Prostate gland (tissue), 2 donors: ENCODE measurements around the gene CA7. TPM values are rescaled to one million over a fixed set of nuclear protein-coding genes. Genes with fewer than 3 reads are reported as not detected.
A peak's percentile ranks its signal among the peaks of the same experiment; 100 is the strongest.

ENCODE experiments used
- DNase-seq: peaks from one replicate; pipeline ENCODE4 v3.0.0-alpha.2; 2019; ENCODE audit warnings: low spot score
- H3K27ac ChIP-seq, 2 donors: fragments of 200-600 bp; sonication (generic); 2 replicates each; pipeline ENCODE4 v1.5.1; 2017 to 2019
- H3K27me3 ChIP-seq: fragments of 200-600 bp; sonication (generic); replicated peaks from 2 replicates; pipeline ENCODE4 v1.5.1; 2019; ENCODE audit not compliant: insufficient read depth
- H3K36me3 ChIP-seq, 2 donors: fragments of 200-600 bp; sonication (generic); 1 replicate in 1 of 2; 2 replicates in 1 of 2; pipeline versions ENCODE4 v1.5.1 to v1.8.1; 2017 to 2019
- H3K4me1 ChIP-seq: fragments of 200-600 bp; sonication (generic); replicated peaks from 2 replicates; pipeline ENCODE4 v1.5.1; 2019
- H3K4me3 ChIP-seq, 2 donors: fragments of 200-600 bp; sonication (generic); 2 replicates each; pipeline ENCODE4 v1.5.1; 2017 to 2019
- H3K9me3 ChIP-seq: fragments of 200-600 bp; sonication (generic); 2 replicates; pipeline ENCODE4 v1.5.1; 2017
- CTCF ChIP-seq, 4 experiments: fragments of 200-600 bp in 2 of 4; fragments of 450-650 bp in 2 of 4; sonication (generic) in 2 of 4; IDR thresholded peaks; 1 replicate in 3 of 4; 2 replicates in 1 of 4; pipeline ENCODE4 v1.5.1; 2016 to 2019; ENCODE audit warnings: antibody characterized with exemption in 4 of 4, mild to moderate bottlenecking in 2 of 4, moderate library complexity in 2 of 4
- POLR2A ChIP-seq: fragments of 450-650 bp; IDR thresholded peaks from one replicate; pipeline ENCODE4 v1.6.1; 2016; ENCODE audit warnings: antibody characterized with exemption, mild to moderate bottlenecking
- POLR2AphosphoS5 ChIP-seq: sonication (generic); formaldehyde crosslinking; IDR thresholded peaks from one replicate; pipeline ENCODE4 v1.6.1; 2017; ENCODE audit warnings: antibody characterized with exemption
- WGBS: methylation state at CpG from one replicate; pipeline ENCODE4 v1.1.5; 2018; 5-methylcytosine and 5-hydroxymethylcytosine counted together
- intact Hi-C: fragments of 100-400 bp; cut with DNase I; formaldehyde crosslinking; loops from one replicate; pipeline ENCODE4 v1.14.2; 2022
- total RNA-seq, 2 donors: library from RNA; depleted of rRNA; stranded (reverse); fragments of >200 nt; gene quantifications; one replicate each; pipeline ENCODE4 v1.1.0, GENCODE V29; 2016

CA7 gene
- total RNA-seq, 2 donors from 2014 or later, result 1.9 TPM; not detected in 1

- peaks cover 0 to 5% of the 10 kb centered on the region in 2 donors for H3K36me3 ChIP-seq
- no peaks in the 10 kb centered on the region for H3K9me3 ChIP-seq
- intact Hi-C loops, result no loop called here
- under 1% methylated on average over 52 of the region's 58 CpGs for WGBS
- peak within 1 kb of the TSS; percentile 79 to 80 for H3K4me3 ChIP-seq
- TF ChIP-seq POLR2A (peak; percentile 69), POLR2AphosphoS5 (peak; percentile 92), CTCF (IDR thresholded peaks at IDR 0.05) (peak in 1 of 4 experiments; percentile 17)
- H3K27me3 ChIP-seq, result no peaks in the 10 kb centered on the region
- H3K4me1 ChIP-seq, result no peaks in the 10 kb centered on the region
- H3K27ac ChIP-seq, result peak within 1 kb of the TSS; percentile 53 to 57
- peak; percentile 98 for DNase-seq
Measured at GRCh38 chr16:66880288-66881013, 36.2 kb downstream of the CA7 start, which contains the start of gene PDP2. PDP2 (plus strand) TSS chr16:66880515; CDS start chr16:66884285, 3,770 bp downstream.

GRCh38 chr16:66881014-66881417 is 36.8 kb downstream of the CA7 start:
- WGBS, result 2% methylated on average over 23 of the region's 23 CpGs
- peak overlapping the region; percentile 79 to 80 for H3K4me3 ChIP-seq
- H3K4me1 ChIP-seq, result no peaks in the 10 kb centered on the region
- DNase-seq, result no peak
- TF ChIP-seq POLR2AphosphoS5, result no peak
- no peak for TF ChIP-seq POLR2A
- no peak for TF ChIP-seq CTCF (IDR thresholded peaks at IDR 0.05)
- H3K27me3 ChIP-seq, result no peaks in the 10 kb centered on the region
- intact Hi-C loops, result no loop called here
- H3K27ac ChIP-seq, result peak overlapping the region; percentile 53 to 57
- no peaks in the 10 kb centered on the region for H3K9me3 ChIP-seq
- peaks cover 0 to 5% of the 10 kb centered on the region in 2 donors for H3K36me3 ChIP-seq

- intact Hi-C loops, result no loop called here
- no peaks in the 10 kb centered on the region for H3K4me1 ChIP-seq
- TF ChIP-seq POLR2A, result no peak
- TF ChIP-seq POLR2AphosphoS5, result no peak
- TF ChIP-seq CTCF (IDR thresholded peaks at IDR 0.05), result no peak
- WGBS, result 78% methylated on average over 2 of the region's 2 CpGs
- DNase-seq, result no peak
- no peak overlapping the region for H3K27ac ChIP-seq
- H3K36me3 ChIP-seq, result peaks cover 0 to 5% of the 10 kb centered on the region in 2 donors
- no peaks in the 10 kb centered on the region for H3K27me3 ChIP-seq
- H3K4me3 ChIP-seq, result peak overlapping the region; percentile 79 to 80
- H3K9me3 ChIP-seq, result no peaks in the 10 kb centered on the region
Measured at GRCh38 chr16:66881560-66881959, 37.3 kb downstream of the CA7 start.

GRCh38 chr16:66881964-66882508 is 37.8 kb downstream of the CA7 start:
- no peak overlapping the region for H3K4me3 ChIP-seq
- peaks cover 0 to 5% of the 10 kb centered on the region in 2 donors for H3K36me3 ChIP-seq

More at GRCh38 chr16:66881964-66882508, 37.8 kb downstream of the CA7 start:
- 91% methylated on average over 8 of the region's 8 CpGs for WGBS
- Histone ChIP-seq H3K27ac (no peak overlapping the region), H3K27me3 (no peaks in the 10 kb centered on the region), H3K4me1 (no peaks in the 10 kb centered on the region), H3K9me3 (no peaks in the 10 kb centered on the region)
- intact Hi-C loops, result no loop called here
- no peak for TF ChIP-seq POLR2AphosphoS5
- TF ChIP-seq CTCF (IDR thresholded peaks at IDR 0.05), result no peak
- TF ChIP-seq POLR2A, result no peak
- no peak for DNase-seq
